Measurements from ENCODE around the gene ZNRF3.

The ZNRF3 gene

GRCh38 chr22:29098296-29098695, 214.9 kb downstream of the ZNRF3 start:
- DNase-seq: no peak

GRCh38 chr22:29102300-29102699, 218.9 kb downstream of the ZNRF3 start:
- no peak for DNase-seq

DNA sequence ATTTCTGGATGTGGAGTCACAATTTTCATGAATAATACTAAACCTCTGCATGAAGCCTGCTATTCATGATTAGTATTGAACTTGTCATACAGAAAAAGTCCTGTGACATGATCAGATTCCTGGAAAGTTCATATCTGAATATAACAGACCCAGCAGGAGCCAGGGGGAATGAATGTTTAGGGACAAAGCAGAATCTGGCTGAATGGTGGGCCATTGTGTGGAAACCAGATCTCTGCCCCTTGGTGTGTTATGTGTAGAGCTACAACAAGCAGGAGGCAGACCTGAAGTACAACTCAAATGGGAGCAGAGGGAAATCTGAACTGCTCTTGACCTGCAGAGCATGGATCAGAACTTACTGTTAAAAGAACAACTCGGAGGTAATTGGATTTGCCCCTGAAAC, 219.7 kb downstream of the ZNRF3 start:
- DNase-seq: no peak

DNA sequence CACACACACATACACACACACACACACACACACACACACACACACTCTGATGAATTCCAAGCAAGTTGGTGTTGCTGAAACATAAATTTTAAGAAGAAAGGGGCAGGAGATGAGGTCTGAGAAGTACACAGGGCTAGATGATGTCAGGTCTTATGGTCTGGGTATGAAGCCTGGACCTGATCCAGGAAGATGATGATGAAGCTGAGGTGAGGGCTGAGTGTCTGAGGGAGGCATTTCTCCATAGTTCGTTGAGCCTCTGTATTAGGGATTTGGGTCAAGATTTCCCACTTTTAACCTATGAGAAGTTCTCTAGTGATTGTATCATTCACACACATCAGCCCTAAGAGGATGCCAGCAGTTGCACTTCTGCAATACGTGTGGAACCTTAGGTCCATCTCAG, 222.1 kb downstream of the ZNRF3 start:
- no peak for DNase-seq

DNA sequence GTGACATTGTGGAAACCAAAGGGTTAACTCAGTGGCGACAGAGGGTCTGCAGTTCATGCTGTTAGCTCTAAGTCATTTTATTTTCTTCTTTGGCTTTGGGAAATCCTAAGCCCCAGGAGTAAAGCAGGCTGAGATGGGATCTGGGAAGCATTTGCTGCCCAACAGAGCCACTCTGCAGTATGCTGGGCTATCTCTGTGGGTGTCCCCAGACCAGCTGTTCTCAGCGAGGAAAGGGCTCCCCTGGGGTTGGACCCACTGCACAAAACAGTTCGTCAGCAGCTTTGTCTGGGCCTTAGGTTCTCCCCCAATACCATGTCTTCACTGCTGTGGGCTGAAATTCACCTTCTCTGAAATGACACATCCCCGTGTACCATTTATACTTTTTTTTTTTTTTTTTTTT, 223.5 kb downstream of the ZNRF3 start:
- DNase-seq: no peak

All from activated T-cell treated with anti-CD3 and anti-CD28 coated beads, Interleukin-2, amount 50 U/mL, for 1 hour (primary cell).